Mesendoderm (in vitro differentiated cells): ENCODE data around the gene C5AR2.

Experiments
- DNase-seq: peaks from one replicate; pipeline ENCODE4 v3.0.0; 2013
- H2AK5ac ChIP-seq: 2 replicates; pipeline ENCODE4 v1.6.1; 2013; ENCODE audit warnings: low read length, inconsistent platforms
- H2BK120ac ChIP-seq: 2 replicates; pipeline ENCODE4 v1.6.1; 2013; ENCODE audit warnings: low read depth, mild to moderate bottlenecking, low read length, moderate library complexity, mixed read lengths
- H2BK15ac ChIP-seq: replicated peaks from 2 replicates; pipeline ENCODE4 v1.6.1; 2013; ENCODE audit warnings: low read depth, mild to moderate bottlenecking, moderate library complexity
- H2BK5ac ChIP-seq: 2 replicates; pipeline ENCODE4 v1.6.1; 2013; ENCODE audit warnings: low read length, inconsistent platforms
- H3K18ac ChIP-seq: 2 replicates; pipeline ENCODE4 v1.6.1; 2013; ENCODE audit warnings: mild to moderate bottlenecking, low read length, mixed read lengths
- H3K23ac ChIP-seq: one replicate; pipeline ENCODE4 v1.6.1; 2013; ENCODE audit warnings: low read length
- H3K27ac ChIP-seq: 2 replicates; pipeline ENCODE4 v1.5.1; 2013; ENCODE audit warnings: low read depth, mild to moderate bottlenecking, inconsistent platforms, low read length, moderate library complexity
- H3K27me3 ChIP-seq: 2 replicates; pipeline ENCODE4 v1.6.1; 2013; ENCODE audit warnings: low read length, control low read depth, mild to moderate bottlenecking, inconsistent platforms; ENCODE audit not compliant: insufficient read depth, poor library complexity
- H3K36me3 ChIP-seq: 2 replicates; pipeline ENCODE4 v1.6.1; 2013; ENCODE audit warnings: low read length, inconsistent platforms; ENCODE audit not compliant: control insufficient read depth, insufficient read depth
- H3K4ac ChIP-seq: one replicate; pipeline ENCODE4 v1.6.1; 2013; ENCODE audit warnings: low read depth, mild to moderate bottlenecking, low read length, moderate library complexity
- H3K4me1 ChIP-seq: 2 replicates; pipeline ENCODE4 v1.6.1; 2013; ENCODE audit warnings: low read depth, low read length, inconsistent platforms; ENCODE audit not compliant: control insufficient read depth
- H3K4me2 ChIP-seq: 2 replicates; pipeline ENCODE4 v1.6.1; 2013; ENCODE audit warnings: low read length
- H3K4me3 ChIP-seq: 2 replicates; pipeline ENCODE4 v1.5.1; 2013; ENCODE audit warnings: mild to moderate bottlenecking, low read length
- H3K56ac ChIP-seq: one replicate; pipeline ENCODE4 v1.6.1; 2013; ENCODE audit warnings: low read length
- H3K79me1 ChIP-seq: 2 replicates; pipeline ENCODE4 v1.6.1; 2013; ENCODE audit warnings: low read length, inconsistent platforms
- H3K79me2 ChIP-seq: 2 replicates; pipeline ENCODE4 v1.6.1; 2013; ENCODE audit warnings: mild to moderate bottlenecking, low read length; ENCODE audit not compliant: control insufficient read depth, insufficient read depth
- H3K9ac ChIP-seq: 2 replicates; pipeline ENCODE4 v1.6.1; 2013; ENCODE audit warnings: low read length, inconsistent platforms
- H4K5ac ChIP-seq: one replicate; pipeline ENCODE4 v1.6.1; 2013; ENCODE audit warnings: low read length
- H4K8ac ChIP-seq: one replicate; pipeline ENCODE4 v1.6.1; 2013; ENCODE audit warnings: low read depth, mild to moderate bottlenecking, control low read depth, low read length, moderate library complexity
- WGBS: extraction: QIAGEN DNeasy Blood & Tissue Kit; methylation state at CpG from one replicate; pipeline ENCODE4 v1.1.7; 2013; ENCODE audit warnings: low lambda C conversion rate, missing lambda C conversion rate; ENCODE audit not compliant: insufficient coverage; ENCODE audit errors: extremely low coverage; 5-methylcytosine and 5-hydroxymethylcytosine counted together

The C5AR2 gene

GRCh38 chr19:47348819-47349795, 17.1 kb downstream of the C5AR2 start, which contains the start of gene DHX34:
Gene DHX34 (plus strand): TSS chr19:47349315. CDS start chr19:47353031, 3,716 bp downstream.
- Histone ChIP-seq H2BK15ac (no peak within 1 kb of the TSS), H2BK5ac (peak within 1 kb of the TSS; percentile 14), H4K5ac (no peak within 1 kb of the TSS), H4K8ac (no peak within 1 kb of the TSS), H3K36me3 (peaks cover 9% of the 10 kb centered on the region), H3K4me1 (peaks cover 1% of the 10 kb centered on the region), H3K56ac (peak within 1 kb of the TSS; percentile 98), H3K27me3 (no peaks in the 10 kb centered on the region), H3K27ac (no peak within 1 kb of the TSS), H3K9ac (peak within 1 kb of the TSS; percentile 90), H3K4ac (peak within 1 kb of the TSS; percentile 48), H3K23ac (no peak within 1 kb of the TSS), H3K4me3 (peak within 1 kb of the TSS; percentile 81), H2BK120ac (no peak within 1 kb of the TSS), H3K79me2 (peaks cover 32% of the 10 kb centered on the region), H3K18ac (peak within 1 kb of the TSS; percentile 13), H2AK5ac (peak within 1 kb of the TSS; percentile 40), H3K4me2 (peak within 1 kb of the TSS; percentile 96), H3K79me1 (peaks cover 24% of the 10 kb centered on the region)
- no CpG with 5 or more reads among the region's 63 CpGs for WGBS
- DNase-seq: peak; percentile 99

GRCh38 chr19:47350630-47351029, 18.7 kb downstream of the C5AR2 start:
- DNase-seq: no peak
- H2AK5ac ChIP-seq: no peak overlapping the region
- no peak overlapping the region for H4K8ac ChIP-seq
- no peak overlapping the region for H2BK5ac ChIP-seq
- H4K5ac ChIP-seq: no peak overlapping the region
- H3K4me3 ChIP-seq: no peak overlapping the region
- H3K56ac ChIP-seq: no peak overlapping the region
- no peak overlapping the region for H3K27ac ChIP-seq
- peaks cover 26% of the 10 kb centered on the region for H3K79me1 ChIP-seq
- H3K27me3 ChIP-seq: no peaks in the 10 kb centered on the region
- no peak overlapping the region for H3K4ac ChIP-seq
- peak overlapping the region; percentile 35 for H3K9ac ChIP-seq
- H3K4me2 ChIP-seq: no peak overlapping the region
- H3K36me3 ChIP-seq: peaks cover 11% of the 10 kb centered on the region
- no peak overlapping the region for H2BK15ac ChIP-seq
- no peak overlapping the region for H3K23ac ChIP-seq
- H2BK120ac ChIP-seq: no peak overlapping the region
- WGBS: no CpG with 5 or more reads among the region's 6 CpGs
- peaks cover 34% of the 10 kb centered on the region for H3K79me2 ChIP-seq
- H3K4me1 ChIP-seq: peaks cover 1% of the 10 kb centered on the region
- no peak overlapping the region for H3K18ac ChIP-seq

GRCh38 chr19:47351548-47351947, 19.6 kb downstream of the C5AR2 start:
- peaks cover 26% of the 10 kb centered on the region for H3K79me1 ChIP-seq
- H3K36me3 ChIP-seq: peaks cover 11% of the 10 kb centered on the region
- no peak overlapping the region for H2BK15ac ChIP-seq
- no peak overlapping the region for H3K56ac ChIP-seq
- H2AK5ac ChIP-seq: no peak overlapping the region
- peak; percentile 69 for DNase-seq
- H4K5ac ChIP-seq: no peak overlapping the region
- no peak overlapping the region for H3K4me3 ChIP-seq
- H3K9ac ChIP-seq: no peak overlapping the region
- no peak overlapping the region for H3K23ac ChIP-seq
- H3K27me3 ChIP-seq: no peaks in the 10 kb centered on the region
- no CpG with 5 or more reads among the region's 3 CpGs for WGBS
- H3K79me2 ChIP-seq: peaks cover 34% of the 10 kb centered on the region
- no peak overlapping the region for H2BK120ac ChIP-seq
- H3K27ac ChIP-seq: no peak overlapping the region
- peaks cover 1% of the 10 kb centered on the region for H3K4me1 ChIP-seq
- H2BK5ac ChIP-seq: no peak overlapping the region
- no peak overlapping the region for H3K4me2 ChIP-seq
- no peak overlapping the region for H4K8ac ChIP-seq
- no peak overlapping the region for H3K4ac ChIP-seq
- no peak overlapping the region for H3K18ac ChIP-seq

GRCh38 chr19:47352095-47352494, 20.1 kb downstream of the C5AR2 start:
- peaks cover 1% of the 10 kb centered on the region for H3K4me1 ChIP-seq
- peaks cover 26% of the 10 kb centered on the region for H3K79me1 ChIP-seq
- no peak overlapping the region for H3K9ac ChIP-seq
- DNase-seq: peak; percentile 49
- no peak overlapping the region for H4K5ac ChIP-seq
- no peak overlapping the region for H4K8ac ChIP-seq
- H3K27me3 ChIP-seq: no peaks in the 10 kb centered on the region
- no peak overlapping the region for H2AK5ac ChIP-seq
- no peak overlapping the region for H2BK120ac ChIP-seq
- no peak overlapping the region for H2BK15ac ChIP-seq
- no peak overlapping the region for H3K27ac ChIP-seq
- no CpG with 5 or more reads among the region's 2 CpGs for WGBS
- peaks cover 11% of the 10 kb centered on the region for H3K36me3 ChIP-seq
- no peak overlapping the region for H2BK5ac ChIP-seq
- no peak overlapping the region for H3K4me2 ChIP-seq
- no peak overlapping the region for H3K23ac ChIP-seq
- H3K4me3 ChIP-seq: no peak overlapping the region
- peaks cover 34% of the 10 kb centered on the region for H3K79me2 ChIP-seq
- H3K18ac ChIP-seq: no peak overlapping the region
- no peak overlapping the region for H3K56ac ChIP-seq
- H3K4ac ChIP-seq: no peak overlapping the region

- no CpG with 5 or more reads among the region's 24 CpGs for WGBS
- Histone ChIP-seq H4K5ac (no peak overlapping the region), H3K18ac (no peak overlapping the region), H3K4me3 (no peak overlapping the region), H3K27ac (no peak overlapping the region), H3K23ac (no peak overlapping the region), H2AK5ac (no peak overlapping the region), H3K4me1 (peaks cover 1% of the 10 kb centered on the region), H2BK120ac (no peak overlapping the region), H2BK5ac (no peak overlapping the region), H3K79me1 (peaks cover 28% of the 10 kb centered on the region), H2BK15ac (no peak overlapping the region), H3K9ac (no peak overlapping the region), H3K56ac (no peak overlapping the region), H3K4me2 (no peak overlapping the region), H3K4ac (no peak overlapping the region), H3K36me3 (peaks cover 17% of the 10 kb centered on the region), H3K79me2 (peaks cover 34% of the 10 kb centered on the region), H4K8ac (no peak overlapping the region), H3K27me3 (no peaks in the 10 kb centered on the region)
- no peak for DNase-seq
Measured at GRCh38 chr19:47353307-47353712, 21.3 kb downstream of the C5AR2 start.
